KMS-11 (cell line): ENCODE measurements around the gene LNPK.

ENCODE experiments used
- H2AFZ ChIP-seq: fragments of 200-600 bp; sonication (generic); 2 replicates; pipeline ENCODE4 v1.6.1; 2016; ENCODE audit warnings: antibody characterized with exemption, mixed run types, low read depth
- H3K27ac ChIP-seq: fragments of 200-600 bp; sonication (generic); 2 replicates; pipeline ENCODE4 v1.6.1; 2016; ENCODE audit warnings: mild to moderate bottlenecking, mixed run types
- H3K27me3 ChIP-seq: fragments of 200-600 bp; sonication (generic); 2 replicates; pipeline ENCODE4 v1.6.1; 2017; ENCODE audit warnings: mild to moderate bottlenecking, low read depth, mixed run types, moderate library complexity; ENCODE audit not compliant: insufficient read depth
- H3K36me3 ChIP-seq: fragments of 200-600 bp; sonication (generic); 2 replicates; pipeline ENCODE4 v1.6.1; 2017; ENCODE audit warnings: mild to moderate bottlenecking, mixed run types; ENCODE audit not compliant: insufficient read depth
- H3K4me1 ChIP-seq: fragments of 200-600 bp; sonication (generic); 2 replicates; pipeline ENCODE4 v1.6.1; 2016; ENCODE audit warnings: mild to moderate bottlenecking, low read depth, mixed run types; ENCODE audit not compliant: poor library complexity, severe bottlenecking
- H3K4me2 ChIP-seq: fragments of 200-600 bp; sonication (generic); 2 replicates; pipeline ENCODE4 v1.7.0; 2016; ENCODE audit warnings: mild to moderate bottlenecking, mixed run types
- H3K4me3 ChIP-seq: fragments of 200-600 bp; sonication (generic); IDR thresholded peaks from 2 replicates; pipeline ENCODE4 v1.6.1; 2017; ENCODE audit warnings: low read depth, low read length, mixed read lengths; ENCODE audit not compliant: insufficient read depth
- H3K79me2 ChIP-seq: fragments of 200-600 bp; sonication (generic); 2 replicates; pipeline ENCODE4 v1.6.1; 2016; ENCODE audit warnings: low read depth, mixed run types; ENCODE audit not compliant: insufficient read depth
- H3K9ac ChIP-seq: fragments of 200-600 bp; sonication (generic); 2 replicates; pipeline ENCODE4 v1.6.1; 2016; ENCODE audit warnings: mild to moderate bottlenecking, mixed run types
- H4K20me1 ChIP-seq: fragments of 200-600 bp; sonication (generic); 2 replicates; pipeline ENCODE4 v1.6.1; 2016; ENCODE audit warnings: mild to moderate bottlenecking, mixed run types; ENCODE audit not compliant: insufficient read depth
- TF ChIP-seq, protein P1 (sequence below): fragments of 200-600 bp; sonication (generic); conservative IDR thresholded peaks from 2 replicates; pipeline ENCODE4 v1.6.1; 2017; ENCODE audit warnings: low read depth, mild to moderate bottlenecking, antibody characterized with exemption, low read length, moderate library complexity, mixed read lengths

The LNPK gene

DNA sequence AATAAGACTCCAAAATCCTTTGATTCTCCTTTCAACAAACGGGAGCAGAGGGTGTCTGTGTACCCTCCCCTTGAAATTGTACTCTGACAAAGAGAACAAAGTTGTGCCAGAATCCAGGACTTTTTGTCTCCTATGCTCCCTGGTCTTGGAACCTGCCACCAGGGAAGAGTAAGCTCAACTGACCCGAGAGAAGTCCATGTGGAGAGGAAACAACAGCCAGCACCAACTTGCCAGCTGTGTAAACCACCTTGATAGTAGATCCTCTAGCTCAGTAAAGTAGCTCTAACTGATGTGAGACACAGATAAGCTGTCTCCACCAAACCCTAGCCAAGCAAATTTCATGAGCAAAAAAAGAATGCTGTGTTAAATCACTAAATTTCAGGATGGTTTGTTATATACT lies 46.9 kb downstream of the LNPK start:
- Histone ChIP-seq H2AFZ (no peak overlapping the region), H3K27me3 (no peaks in the 10 kb centered on the region), H3K79me2 (no peaks in the 10 kb centered on the region), H3K36me3 (no peaks in the 10 kb centered on the region), H3K4me1 (no peaks in the 10 kb centered on the region), H3K4me2 (no peak overlapping the region), H4K20me1 (no peaks in the 10 kb centered on the region), H3K9ac (no peak overlapping the region), H3K27ac (no peak overlapping the region), H3K4me3 (no peak overlapping the region)
- TF ChIP-seq, protein P1, sequence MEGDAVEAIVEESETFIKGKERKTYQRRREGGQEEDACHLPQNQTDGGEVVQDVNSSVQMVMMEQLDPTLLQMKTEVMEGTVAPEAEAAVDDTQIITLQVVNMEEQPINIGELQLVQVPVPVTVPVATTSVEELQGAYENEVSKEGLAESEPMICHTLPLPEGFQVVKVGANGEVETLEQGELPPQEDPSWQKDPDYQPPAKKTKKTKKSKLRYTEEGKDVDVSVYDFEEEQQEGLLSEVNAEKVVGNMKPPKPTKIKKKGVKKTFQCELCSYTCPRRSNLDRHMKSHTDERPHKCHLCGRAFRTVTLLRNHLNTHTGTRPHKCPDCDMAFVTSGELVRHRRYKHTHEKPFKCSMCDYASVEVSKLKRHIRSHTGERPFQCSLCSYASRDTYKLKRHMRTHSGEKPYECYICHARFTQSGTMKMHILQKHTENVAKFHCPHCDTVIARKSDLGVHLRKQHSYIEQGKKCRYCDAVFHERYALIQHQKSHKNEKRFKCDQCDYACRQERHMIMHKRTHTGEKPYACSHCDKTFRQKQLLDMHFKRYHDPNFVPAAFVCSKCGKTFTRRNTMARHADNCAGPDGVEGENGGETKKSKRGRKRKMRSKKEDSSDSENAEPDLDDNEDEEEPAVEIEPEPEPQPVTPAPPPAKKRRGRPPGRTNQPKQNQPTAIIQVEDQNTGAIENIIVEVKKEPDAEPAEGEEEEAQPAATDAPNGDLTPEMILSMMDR, result no peak

DNA sequence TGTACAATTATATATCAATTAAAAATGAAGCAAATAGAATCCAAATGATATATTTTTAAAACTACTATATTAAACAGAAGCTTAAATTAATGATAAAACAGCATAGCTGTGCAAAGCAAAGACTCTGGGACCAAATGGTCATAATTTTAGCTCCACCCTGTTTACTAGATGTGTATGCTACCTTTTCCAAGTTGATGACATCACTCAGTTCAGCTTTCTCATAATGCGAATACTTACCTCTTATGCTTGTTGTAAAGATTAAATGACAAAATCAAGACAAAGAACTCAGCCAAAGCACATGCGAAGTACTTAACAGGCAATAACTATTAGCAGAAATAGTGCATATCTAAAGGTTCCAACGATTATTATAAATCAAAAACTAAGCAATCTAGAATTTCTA lies 51.6 kb downstream of the LNPK start:
- H3K9ac ChIP-seq, result no peak overlapping the region
- TF ChIP-seq, protein P1, result no peak
- no peaks in the 10 kb centered on the region for H3K4me1 ChIP-seq
- no peak overlapping the region for H3K27ac ChIP-seq
- H3K4me3 ChIP-seq, result no peak overlapping the region
- H3K27me3 ChIP-seq, result no peaks in the 10 kb centered on the region
- no peak overlapping the region for H2AFZ ChIP-seq
- H3K36me3 ChIP-seq, result no peaks in the 10 kb centered on the region
- no peaks in the 10 kb centered on the region for H4K20me1 ChIP-seq
- H3K4me2 ChIP-seq, result no peak overlapping the region
- no peaks in the 10 kb centered on the region for H3K79me2 ChIP-seq

DNA sequence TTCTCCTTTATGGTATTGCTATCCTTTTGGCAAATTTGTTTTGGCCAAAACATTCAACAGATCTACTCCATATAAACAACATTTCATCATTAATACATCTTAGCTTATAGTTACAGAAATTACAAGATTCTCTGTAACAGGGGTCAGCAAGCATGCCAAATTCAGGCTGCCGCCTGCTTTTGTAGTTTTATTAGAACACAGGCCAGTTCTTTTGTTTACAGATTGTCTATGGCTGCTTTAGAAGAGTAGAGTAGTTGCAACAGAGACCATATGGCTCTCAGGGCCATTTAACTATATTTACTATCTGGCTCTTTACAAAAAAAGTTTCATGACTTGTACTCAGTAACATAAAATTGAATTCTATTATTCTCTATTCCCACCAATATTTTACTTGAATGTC lies 53.9 kb downstream of the LNPK start:
- Histone ChIP-seq H3K79me2 (no peaks in the 10 kb centered on the region), H3K9ac (no peak overlapping the region), H3K27ac (no peak overlapping the region), H2AFZ (no peak overlapping the region), H3K27me3 (no peaks in the 10 kb centered on the region), H3K4me2 (no peak overlapping the region), H3K4me1 (no peaks in the 10 kb centered on the region), H4K20me1 (no peaks in the 10 kb centered on the region), H3K4me3 (no peak overlapping the region), H3K36me3 (no peaks in the 10 kb centered on the region)
- TF ChIP-seq, protein P1, result no peak

DNA sequence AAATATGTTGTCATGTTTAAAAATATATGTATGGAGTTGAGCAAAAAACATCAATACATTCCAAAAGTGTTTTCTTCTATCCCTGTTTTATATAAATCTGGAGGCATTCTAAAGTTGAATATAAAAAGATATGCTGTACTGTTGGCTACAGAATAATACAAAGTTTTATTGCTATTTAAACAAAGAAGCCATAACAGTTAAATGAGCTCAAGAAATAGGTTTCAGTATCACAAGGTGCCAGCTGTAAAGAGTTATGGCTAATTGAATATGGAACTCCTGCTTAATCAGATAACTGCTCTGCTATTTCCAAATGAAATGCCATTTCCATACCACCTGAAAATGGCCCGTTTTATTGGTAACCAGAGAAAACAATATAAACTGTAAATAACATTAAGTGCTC lies 55.0 kb downstream of the LNPK start:
- no peak overlapping the region for H3K9ac ChIP-seq
- H2AFZ ChIP-seq, result no peak overlapping the region
- no peaks in the 10 kb centered on the region for H3K79me2 ChIP-seq
- H3K4me3 ChIP-seq, result no peak overlapping the region
- H4K20me1 ChIP-seq, result no peaks in the 10 kb centered on the region
- TF ChIP-seq, protein P1, result no peak
- H3K4me2 ChIP-seq, result no peak overlapping the region
- H3K27me3 ChIP-seq, result no peaks in the 10 kb centered on the region
- H3K27ac ChIP-seq, result no peak overlapping the region
- 0 out of 2 replicates have a peak, but pooled peaks cover 2% of the 10 kb centered on the region for H3K36me3 ChIP-seq
- H3K4me1 ChIP-seq, result no peaks in the 10 kb centered on the region

DNA sequence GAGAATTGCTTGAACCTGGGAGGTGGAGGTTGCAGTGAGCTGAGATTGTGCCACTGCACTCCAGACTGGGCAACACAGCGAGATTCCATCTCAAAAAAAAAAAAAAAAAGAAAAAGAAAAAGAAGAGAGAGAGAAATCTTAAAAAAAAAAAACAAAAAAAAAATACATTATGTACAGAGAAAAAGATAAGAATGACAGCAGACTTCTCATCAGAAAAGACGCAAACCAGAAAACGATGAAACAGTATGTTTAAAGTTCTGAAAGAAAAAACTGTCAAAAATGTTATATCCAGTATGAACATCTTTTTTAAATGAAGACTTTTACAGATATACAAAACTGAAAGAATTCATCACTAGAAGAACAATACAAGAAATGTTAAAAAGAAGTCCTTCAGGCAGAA lies 60.4 kb downstream of the LNPK start:
- no peak overlapping the region for H2AFZ ChIP-seq
- no peak overlapping the region for H3K27ac ChIP-seq
- H3K4me2 ChIP-seq, result no peak overlapping the region
- TF ChIP-seq, protein P1, result no peak
- H3K36me3 ChIP-seq, result 0 out of 2 replicates have a peak, but pooled peaks cover 6% of the 10 kb centered on the region
- no peaks in the 10 kb centered on the region for H3K27me3 ChIP-seq
- no peaks in the 10 kb centered on the region for H4K20me1 ChIP-seq
- H3K4me3 ChIP-seq, result no peak overlapping the region
- no peaks in the 10 kb centered on the region for H3K79me2 ChIP-seq
- H3K9ac ChIP-seq, result no peak overlapping the region
- H3K4me1 ChIP-seq, result no peaks in the 10 kb centered on the region
